Prostate gland (tissue), 2 donors: ENCODE data around the gene CSRNP3.

ENCODE experiments used
- POLR2AphosphoS5 ChIP-seq: sonication (generic); formaldehyde crosslinking; IDR thresholded peaks from one replicate; pipeline ENCODE4 v1.6.1; 2017; ENCODE audit warnings: antibody characterized with exemption
- TF ChIP-seq, protein P1 (sequence below), 4 experiments: fragments of 200-600 bp in 2 of 4; fragments of 450-650 bp in 2 of 4; sonication (generic) in 2 of 4; IDR thresholded peaks; 1 replicate in 3 of 4; 2 replicates in 1 of 4; pipeline ENCODE4 v1.5.1; 2016 to 2019; ENCODE audit warnings: antibody characterized with exemption in 4 of 4, mild to moderate bottlenecking in 2 of 4, moderate library complexity in 2 of 4

DNA sequence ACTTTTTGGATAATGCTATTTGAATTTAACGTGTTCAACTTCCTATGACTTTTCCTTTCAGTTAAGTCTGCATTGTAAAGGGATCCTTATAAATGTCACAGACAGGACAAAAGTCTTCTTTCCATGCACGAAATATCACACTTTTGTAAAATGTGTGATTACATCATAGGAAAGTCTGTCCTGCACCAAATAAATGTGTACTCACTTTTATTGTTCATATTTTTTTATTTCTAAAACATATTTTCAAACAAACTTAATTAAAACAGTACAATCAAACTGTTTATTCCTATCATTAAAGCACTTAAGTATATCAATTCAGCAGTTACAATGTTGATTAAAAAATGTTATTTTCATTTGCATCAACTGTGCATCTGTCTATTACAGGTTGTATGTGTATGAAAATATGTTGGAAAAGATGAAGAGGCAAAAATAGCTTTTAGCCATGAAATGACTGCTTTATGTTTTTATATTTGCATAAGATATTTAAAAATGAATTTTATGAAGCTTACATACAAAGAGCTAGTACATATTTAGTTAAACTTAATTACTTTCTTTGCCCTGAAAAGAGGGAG lies 105.6 kb downstream of the CSRNP3 start:
- TF ChIP-seq POLR2AphosphoS5, result no peak
- TF ChIP-seq, protein P1, sequence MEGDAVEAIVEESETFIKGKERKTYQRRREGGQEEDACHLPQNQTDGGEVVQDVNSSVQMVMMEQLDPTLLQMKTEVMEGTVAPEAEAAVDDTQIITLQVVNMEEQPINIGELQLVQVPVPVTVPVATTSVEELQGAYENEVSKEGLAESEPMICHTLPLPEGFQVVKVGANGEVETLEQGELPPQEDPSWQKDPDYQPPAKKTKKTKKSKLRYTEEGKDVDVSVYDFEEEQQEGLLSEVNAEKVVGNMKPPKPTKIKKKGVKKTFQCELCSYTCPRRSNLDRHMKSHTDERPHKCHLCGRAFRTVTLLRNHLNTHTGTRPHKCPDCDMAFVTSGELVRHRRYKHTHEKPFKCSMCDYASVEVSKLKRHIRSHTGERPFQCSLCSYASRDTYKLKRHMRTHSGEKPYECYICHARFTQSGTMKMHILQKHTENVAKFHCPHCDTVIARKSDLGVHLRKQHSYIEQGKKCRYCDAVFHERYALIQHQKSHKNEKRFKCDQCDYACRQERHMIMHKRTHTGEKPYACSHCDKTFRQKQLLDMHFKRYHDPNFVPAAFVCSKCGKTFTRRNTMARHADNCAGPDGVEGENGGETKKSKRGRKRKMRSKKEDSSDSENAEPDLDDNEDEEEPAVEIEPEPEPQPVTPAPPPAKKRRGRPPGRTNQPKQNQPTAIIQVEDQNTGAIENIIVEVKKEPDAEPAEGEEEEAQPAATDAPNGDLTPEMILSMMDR (IDR thresholded peaks at IDR 0.05), result no peak
